HG03565 (cell line): ENCODE data around the gene MFSD11.
"Not testable (repeated sequence)": the region's sequence is repeated elsewhere in the genome, so short reads cannot be mapped to it uniquely, and the experiment has no call there.

Experiments used
- ATAC-seq: cut with Tn5 transposase; IDR thresholded peaks from one replicate; pipeline ENCODE4 v1.9.1; 2021; ENCODE audit warnings: mild to moderate bottlenecking, moderate library complexity; ENCODE audit not compliant: unreplicated experiment

Gene MFSD11

DNA sequence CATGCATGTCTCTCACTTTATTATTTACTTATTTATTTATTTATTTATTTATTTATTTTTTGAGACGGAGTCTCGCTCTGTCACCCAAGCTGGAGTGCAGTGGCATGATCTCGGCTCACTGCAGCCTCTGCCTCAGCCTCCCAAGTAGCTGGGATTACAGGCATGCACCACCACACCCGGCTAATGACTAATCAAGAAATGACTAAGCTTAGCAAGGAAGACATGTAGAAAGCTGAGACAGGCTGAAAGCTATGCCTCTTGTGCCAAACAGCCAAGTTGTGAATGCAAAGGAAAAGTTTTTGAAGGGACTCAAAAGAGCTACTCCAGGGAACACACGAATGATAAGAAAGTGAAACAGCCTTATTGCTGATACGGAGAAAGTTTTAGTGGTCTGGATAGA, 7.9 kb downstream of the MFSD11 start:
- ATAC-seq = not testable (repeated sequence)

DNA sequence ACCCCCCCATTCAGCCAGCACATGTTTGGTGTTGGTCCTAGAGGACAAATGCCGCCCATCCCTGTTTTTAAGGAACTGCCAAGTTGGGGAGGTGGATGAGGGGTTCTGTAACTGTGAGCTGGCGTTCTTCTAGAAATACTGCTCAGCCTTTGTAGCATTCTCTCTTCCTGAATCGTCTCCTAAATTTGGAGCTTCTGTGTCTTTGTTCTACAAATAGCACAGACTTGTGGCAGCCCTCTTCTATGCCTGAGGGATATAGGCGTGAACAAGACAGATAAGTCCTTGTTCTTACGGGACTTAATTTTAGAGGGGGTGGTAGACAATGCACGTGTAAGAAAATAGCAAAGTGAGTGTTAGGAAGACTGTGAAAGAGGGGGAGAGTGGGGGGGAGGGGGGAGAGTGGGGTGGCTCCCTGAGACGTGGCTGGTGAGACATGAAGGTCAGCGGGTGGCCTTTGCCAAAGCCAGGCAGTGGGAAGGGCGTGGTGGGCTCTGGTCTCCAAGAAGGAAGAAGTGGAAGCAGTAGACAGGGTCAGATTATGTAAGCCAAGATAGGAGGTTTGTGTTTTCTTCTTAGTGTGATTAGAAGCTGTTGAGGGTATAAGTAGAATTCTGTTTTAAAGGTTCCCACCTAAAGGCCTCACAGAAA, 9.9 kb downstream of the MFSD11 start:
- ATAC-seq = no peak

DNA sequence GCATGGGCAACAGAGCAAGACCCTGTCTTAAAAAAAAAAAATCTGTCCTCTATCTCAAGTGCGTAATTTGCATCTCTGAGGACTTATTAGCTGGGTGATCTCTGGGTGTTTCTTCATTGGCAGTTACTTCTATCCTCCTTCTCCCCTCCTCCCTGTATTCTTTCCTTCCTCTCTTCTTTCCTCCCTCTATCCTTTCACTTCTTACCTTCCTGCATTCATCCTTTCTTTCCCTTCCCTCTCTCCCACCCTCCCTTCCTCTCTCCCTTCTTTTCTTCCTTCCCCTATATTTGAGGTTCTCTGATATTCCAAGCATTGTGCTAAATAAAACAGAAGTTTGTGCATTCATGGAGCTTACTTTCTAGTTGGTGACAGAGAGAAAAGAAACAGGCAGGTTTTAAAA, 10.7 kb downstream of the MFSD11 start:
- ATAC-seq = no peak

DNA sequence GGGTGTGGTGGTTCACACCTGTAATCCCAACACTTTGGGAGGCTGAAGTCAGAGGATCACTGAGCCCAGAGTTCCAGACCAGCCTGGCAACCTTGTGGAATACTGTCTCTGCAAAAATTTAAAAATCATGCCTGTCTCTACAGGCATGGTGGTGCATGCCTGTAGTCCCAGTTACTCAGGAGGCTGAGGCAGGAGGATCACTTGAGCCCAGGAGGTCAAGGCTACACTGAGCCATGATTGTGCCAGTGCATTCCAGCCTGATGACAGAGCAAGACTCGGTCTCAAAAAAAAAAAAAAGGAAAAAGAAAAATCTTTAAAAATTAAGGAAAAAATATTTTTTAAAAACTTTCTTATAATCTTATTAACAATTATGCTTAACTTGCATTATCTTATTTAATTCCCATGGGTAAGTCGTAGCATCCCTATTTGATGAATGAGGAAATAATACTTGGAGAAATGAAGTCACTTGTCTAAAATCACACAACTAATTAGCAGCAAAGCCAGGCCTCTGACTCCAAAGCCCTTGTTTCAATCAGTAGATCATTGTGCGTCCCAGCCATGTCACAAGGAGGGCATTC, 13.6 kb downstream of the MFSD11 start:
- ATAC-seq = no peak

DNA sequence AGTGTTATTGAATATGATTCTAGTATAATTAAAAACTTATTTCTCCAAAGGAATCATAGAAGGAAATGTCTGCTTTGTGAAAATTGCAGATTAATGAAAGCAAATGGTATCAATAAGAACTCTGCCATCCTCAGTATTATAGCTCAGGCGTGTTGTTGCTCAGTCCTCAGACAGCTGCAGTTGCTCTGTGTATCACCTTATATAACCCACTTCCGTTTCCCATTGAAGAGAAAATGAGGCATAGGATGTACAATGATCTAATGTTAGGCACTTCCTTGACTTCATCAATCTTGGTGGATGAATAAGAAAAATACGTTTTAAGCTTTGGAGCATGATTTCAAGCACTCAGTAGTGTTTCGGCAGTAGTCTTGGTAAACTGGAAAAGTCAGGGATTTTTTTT, 14.1 kb downstream of the MFSD11 start:
- ATAC-seq = no peak

DNA sequence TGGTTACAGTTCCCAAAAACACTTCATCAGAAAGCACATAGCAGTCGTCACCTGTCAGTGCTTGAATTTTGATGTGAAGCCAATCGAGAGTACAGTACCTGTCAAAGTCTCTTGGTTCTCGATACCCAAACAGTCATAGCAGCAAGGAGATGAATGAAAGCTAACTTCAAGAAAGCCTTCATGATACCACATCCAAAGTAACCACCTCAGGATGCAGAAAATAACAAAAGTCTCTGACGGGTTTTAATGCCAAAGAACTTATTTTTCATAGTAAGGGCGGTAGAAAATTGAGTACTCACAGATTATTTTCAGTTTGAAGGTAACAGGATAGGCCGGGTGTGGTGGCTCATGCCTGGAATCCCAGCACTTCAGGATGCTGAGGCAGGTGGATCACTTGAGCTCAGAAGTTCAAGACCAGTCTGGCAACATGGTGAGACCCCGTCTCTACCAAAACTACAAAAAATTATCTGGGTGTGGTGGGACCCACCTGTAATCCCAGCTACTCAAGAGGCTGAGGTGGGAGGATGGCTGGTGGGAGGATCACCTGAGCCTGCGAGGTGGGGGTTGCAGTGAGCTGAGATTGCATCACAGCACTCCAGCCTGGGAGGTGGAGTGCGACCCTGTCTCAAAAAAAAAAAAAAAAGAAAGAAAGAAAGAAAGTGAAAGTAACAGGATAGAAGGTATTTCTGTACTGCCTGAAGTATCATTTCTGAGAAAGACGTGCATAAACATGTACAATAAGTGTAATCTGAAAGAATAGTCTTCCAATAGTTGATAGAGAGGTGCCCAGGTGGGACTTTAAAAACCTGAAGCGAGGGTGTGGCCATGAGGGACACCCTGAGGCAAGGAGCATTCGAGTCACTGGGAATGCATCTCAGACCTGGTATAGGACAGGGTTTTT, 15.4 kb downstream of the MFSD11 start:
- ATAC-seq = no peak

DNA sequence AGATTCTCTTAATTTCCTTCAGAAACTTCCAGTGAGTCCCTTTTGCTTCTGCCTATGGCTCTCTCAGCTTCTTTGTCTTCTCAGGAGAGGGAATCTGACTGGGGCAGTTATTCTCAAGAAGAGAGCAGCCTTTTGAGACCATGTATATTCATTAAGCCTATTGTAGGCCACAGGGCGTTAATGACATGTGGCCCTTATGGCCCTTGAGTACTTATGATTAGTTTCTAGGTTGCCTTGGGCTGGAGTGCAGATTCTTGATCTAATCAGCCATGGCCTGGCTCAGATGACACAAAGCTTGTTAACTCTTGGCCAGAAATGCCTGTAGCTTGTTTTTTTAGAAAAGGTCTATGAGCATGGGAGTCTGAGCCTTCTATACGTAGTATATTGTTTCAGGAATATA, 17.4 kb downstream of the MFSD11 start:
- no peak for ATAC-seq

DNA sequence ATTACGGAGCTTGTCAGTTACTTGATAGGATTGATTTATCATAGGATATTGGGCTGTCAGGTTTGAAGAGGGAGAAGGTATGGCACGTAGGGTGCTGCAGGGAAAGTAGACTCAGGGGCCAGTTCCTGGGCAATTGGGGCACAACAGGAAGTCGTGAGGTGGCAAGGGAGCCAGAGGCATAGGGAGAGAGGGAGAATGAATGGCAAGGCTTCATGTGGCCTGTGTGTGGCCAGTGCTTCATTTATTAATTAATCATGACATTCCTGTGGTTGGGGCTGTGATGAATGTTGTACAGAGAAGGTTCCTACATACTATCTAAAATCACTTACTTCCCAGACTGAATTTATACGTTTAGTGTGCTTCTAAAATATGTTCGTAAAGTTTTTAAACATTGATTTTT, 19.3 kb downstream of the MFSD11 start:
- no peak for ATAC-seq

DNA sequence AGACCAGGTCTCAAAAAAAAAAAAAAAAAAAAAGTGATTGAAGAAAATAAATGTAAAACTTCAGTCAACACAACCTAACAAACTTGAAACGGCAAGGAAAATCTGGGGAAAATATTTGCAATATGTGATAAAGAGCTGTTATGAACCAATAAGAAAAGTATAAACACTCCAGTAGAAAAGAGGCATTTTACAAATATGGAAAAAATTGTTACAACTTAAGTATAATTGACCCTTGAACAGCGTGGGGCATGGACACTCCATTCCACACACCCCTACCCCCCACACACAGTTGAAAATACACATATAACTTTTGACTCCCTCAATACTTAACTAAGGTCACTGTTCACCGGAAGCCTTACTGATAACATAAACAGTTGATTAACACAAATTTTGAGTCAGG, 20.7 kb downstream of the MFSD11 start:
- no peak for ATAC-seq

DNA sequence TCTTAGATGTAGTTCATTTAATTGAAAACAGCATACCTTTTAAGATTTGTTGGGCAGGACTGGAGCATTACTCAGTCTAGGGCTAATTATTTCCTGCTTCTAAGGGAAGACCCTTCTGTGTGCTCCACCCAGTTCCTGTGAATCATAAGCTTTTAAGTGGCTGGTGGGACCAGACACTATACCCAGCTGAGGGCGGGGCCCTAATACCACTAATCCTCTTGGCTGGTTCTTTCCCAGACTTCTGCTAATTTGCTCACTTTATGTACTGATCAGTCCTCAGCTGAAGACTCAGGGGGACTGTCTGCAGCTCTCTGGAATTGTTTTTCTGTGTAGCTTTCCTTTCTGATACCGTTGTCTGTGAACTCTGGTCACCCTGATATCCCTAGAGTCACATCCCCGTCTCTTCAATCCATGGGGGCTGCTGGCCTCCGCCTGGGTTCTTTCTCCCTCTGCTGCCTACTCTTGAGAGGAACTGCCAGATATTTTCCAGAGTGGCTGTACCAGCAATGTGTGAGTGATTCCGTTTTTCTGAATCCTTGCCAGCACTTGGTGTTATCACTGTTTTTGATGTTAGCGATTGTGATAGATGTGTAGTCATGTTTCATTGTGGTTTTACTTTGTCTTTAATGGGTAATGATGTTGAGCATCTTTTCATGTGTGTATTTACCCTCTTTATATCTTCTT, 35.1 kb downstream of the MFSD11 start:
- ATAC-seq = no peak

DNA sequence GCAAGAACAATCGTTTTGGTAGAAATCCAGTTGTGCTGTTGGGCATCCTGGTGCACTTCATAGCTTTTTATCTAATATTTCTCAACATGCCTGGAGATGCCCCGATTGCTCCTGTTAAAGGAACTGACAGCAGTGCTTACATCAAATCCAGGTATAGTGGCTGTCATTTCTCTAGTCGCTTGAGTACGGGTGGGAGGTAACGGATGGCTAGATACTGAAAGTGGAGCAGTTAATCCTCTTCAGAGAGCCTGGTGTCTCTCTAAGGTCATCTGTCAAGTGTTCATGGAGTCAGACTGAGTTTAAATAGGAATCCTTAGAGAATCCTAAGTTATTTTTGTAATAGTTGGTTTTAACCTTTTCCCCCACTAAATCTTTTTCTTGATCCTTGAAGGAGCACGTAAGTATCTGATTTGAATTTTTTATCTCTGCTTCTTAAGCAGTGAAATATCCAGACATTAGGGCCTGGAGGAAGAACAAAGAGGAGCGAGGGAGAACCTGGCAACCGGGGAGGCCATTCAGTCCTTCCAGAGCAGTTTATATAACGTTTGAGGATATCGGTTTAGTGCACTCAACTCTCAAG, 37.2 kb downstream of the MFSD11 start:
- no peak for ATAC-seq

DNA sequence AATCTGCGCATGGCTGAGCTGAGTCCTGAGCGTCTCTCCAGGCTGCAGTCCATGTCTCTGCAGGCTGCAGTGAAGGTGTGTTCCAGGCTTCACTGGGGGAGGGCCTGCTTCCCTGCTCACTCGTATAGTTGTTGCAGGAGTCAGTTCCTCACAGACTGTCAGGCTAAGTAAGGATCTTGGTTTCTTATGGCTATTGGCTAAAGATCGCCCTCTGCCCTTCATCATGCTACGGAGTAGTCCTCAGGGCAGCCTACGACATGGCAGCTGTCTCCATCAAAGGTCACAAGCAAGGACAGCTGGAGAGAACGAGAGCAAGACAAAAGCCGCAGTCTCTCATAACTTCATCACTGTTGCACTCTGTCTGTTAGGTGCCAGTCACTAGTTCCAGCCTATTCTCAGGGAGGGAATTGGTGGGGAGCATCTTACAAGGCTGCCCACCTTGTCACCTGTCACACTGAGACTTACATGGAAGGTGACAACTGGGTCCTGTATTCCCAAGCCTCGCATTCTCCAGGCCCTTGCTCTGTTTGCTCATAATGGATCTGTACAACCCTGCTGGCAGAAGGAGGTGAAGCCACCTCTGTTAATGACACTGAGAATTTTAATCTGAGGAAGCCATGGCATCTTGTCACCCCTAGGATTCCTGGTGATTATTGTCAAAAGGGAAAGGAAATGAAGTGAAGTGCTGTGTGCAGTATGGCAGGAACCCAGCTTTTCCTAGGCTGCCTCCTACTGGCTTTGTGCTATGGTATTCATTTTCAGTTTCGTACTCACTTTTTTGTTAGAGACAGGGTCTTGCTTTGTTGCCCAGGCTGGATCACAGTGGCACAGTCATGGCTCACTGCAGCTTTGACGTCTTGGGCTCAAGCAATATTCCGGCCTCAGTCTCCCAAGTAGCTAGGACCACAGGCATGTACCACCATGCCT, 43.4 kb downstream of the MFSD11 start:
- no peak for ATAC-seq

DNA sequence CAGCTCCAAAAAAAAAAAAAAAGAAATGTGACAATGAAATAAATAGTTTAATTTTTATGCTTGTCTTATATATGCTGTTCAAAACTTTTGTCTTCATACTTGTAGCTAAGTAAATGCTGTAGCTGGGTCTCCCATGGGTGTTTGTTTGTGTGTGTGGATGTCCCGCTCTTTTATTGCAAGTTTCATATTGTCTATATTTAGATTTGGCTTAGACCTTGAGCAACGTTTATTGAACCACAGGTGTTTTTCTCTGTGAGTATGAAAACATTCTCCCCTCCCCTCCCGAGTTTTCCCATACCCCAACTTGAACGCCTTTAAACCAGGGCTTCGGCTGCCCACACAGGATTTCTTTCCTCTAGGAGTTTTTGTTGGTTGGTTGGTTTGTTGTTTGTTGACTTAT, 45.2 kb downstream of the MFSD11 start:
- no peak for ATAC-seq

DNA sequence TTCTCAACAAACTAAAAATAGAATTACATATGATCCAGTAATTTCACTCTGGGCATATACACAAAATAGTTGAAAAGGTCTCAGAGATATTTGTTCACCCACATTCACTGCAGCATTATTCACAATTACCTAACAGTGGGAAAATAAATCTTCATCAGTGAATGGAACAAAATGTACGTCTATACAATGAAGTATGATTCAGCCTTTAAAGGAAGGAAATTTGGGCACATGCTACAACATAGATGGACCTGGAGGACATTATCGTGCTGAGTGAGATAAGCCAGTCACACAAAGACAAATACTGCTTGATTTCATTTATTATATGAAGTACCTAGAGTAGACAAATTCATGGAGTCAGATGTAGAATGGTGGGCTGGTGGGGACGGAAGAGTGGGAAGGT, 47.0 kb downstream of the MFSD11 start:
- no peak for ATAC-seq

DNA sequence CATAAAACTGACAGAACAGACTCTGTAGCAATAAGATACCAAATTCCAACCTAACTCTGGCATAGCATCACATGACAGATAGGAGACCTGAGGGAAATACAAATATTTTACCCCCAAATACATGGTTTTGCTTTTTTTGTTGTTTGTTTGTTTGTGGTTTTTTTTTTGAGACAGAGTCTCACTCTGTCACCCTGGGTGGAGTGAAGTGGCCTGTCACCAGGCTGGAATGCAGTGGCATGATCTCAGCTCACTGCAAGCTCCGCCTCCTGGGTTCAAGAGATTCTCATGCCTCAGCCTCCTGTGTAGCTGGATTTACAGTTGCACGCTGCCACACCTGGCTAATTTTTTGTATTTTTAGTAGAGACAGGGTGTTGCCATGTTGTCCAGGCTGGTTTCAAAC, 49.9 kb downstream of the MFSD11 start:
- not testable (repeated sequence) for ATAC-seq

DNA sequence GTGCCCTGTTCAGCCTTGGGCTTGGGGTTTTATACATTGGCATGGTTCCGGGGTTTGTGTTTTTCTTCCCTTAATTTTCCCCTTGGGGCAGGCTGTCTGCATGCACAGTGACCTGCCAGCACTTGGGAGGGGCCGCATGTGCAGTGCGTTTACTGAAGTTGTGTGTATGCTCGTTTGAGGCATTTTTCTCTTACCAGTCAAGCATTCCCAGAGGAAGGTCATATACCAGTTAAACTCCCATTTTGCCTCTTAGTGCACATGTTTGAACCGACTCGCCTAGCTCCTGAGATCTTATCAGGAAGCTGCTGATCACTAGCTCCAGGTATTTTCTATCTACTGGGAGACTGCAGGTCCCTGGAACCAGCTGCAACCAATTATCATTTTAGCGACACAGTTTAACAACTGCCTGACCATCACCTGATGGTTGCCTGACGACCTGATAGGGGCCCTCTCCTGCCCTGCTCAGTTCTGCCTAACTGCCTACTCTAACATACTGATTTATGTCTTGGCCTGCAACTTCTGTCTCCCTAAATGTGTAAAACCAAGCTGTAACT, 51.4 kb downstream of the MFSD11 start:
- no peak for ATAC-seq

DNA sequence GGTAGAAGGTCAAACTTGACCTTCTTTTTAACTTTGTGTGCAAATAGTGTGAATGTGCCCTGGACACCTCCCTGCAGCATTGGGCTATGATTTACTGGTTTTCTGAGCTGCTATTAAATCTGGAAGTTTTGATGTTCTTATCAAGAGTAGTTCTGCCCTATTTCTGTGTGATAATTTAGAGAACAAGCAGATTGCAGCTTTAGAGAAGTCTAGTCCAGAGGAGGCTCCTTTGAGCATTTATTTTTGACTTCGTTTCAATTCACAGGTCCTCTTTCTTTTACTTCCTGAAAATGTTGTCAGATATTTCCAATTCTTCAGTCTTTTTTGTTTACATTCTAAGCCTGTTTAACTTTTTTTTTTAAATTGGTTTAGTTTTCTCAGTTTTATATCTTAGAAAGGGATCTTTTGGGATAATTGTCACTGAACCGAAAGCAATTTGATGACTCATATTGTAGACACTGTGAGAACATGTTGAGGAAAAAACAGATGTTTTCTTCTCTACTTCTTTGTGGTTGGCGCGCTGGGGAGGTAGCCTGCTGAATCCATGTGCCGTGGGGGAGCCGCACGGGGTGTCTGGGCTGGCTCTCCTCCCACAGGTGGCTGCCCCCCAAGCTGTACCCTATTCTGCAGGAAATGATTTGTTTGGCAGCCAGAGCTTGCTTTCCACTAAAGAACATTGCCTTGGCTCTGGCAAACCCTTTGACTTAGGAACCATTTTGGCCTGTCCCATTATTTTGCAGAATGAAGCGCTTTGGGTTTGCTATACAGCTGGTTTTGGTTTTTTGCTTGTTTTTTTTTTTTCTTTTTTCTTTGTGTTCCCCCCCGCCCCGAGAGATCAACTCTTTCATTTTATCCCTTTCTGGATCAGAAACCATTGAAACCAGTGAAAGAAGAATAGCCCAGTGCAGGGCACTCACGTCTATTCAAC, 53.4 kb downstream of the MFSD11 start:
- ATAC-seq = no peak

DNA sequence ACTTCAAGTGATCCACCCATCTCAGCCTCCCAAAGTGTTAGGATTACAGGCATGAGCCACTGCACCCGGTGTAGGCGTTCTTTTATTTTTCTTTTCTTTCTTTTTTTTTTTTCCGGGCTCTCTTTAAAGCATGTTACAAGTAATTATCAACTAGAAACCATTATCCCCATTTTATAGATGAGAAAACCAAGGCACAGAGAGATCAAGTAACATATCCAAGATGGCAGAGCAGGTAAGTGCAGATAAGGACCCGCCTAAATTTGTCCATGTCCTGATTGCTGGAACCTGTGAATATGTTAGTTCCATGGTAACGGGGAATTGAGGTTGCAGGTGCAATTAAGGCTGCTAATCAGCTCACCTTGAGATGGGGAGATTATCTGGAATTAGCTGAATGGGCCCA, 54.4 kb downstream of the MFSD11 start:
- no peak for ATAC-seq

DNA sequence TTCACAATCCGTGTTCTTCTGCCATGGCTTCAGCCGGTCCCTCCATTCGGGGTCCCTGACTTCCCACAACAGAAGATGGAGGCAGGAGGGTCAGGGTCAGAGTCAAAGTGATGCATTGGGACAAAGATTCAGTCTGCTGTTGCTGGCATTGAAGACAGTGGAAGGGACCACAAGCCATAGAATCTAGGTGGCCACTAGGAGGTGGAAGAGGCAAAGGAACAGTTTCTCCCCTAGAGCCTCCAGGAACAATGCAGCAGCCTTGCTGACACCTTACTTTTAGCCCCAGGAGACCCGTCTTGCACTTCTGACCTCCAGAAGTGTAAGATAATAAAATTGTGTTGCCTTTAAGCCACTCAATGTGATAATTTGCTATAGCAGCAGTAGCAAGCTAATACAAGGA, 55.9 kb downstream of the MFSD11 start:
- no peak for ATAC-seq
